HG02981 (cell line): ENCODE measurements around the gene SLC8A1.

ENCODE experiments used
- ATAC-seq: cut with Tn5 transposase; IDR thresholded peaks from one replicate; pipeline ENCODE4 v1.9.1; 2021; ENCODE audit warnings: mild to moderate bottlenecking, moderate library complexity; ENCODE audit not compliant: unreplicated experiment

SLC8A1 gene

GRCh38 chr2:40254611-40255010 lies 197.3 kb downstream of the SLC8A1 start:
- ATAC-seq: no peak

DNA sequence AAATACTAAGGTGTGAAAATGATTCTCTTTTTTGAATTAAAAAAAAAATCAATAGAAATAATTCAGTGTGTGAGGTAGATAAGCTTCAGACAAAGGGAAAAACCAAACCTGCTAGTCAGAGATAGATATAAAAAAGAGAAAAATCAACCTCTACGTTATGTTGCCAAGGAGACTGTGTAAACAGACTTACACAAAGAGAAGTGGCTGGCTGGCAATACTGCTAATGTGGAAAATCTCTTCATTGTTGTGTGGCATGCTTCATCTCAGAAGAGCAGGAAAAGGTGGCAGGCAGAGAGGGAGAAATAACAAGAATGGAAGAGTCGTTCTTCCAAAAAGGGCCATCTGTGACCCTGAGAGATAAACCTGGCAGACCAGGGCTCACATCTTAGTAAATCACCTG lies 200.8 kb downstream of the SLC8A1 start:
- no peak for ATAC-seq

DNA sequence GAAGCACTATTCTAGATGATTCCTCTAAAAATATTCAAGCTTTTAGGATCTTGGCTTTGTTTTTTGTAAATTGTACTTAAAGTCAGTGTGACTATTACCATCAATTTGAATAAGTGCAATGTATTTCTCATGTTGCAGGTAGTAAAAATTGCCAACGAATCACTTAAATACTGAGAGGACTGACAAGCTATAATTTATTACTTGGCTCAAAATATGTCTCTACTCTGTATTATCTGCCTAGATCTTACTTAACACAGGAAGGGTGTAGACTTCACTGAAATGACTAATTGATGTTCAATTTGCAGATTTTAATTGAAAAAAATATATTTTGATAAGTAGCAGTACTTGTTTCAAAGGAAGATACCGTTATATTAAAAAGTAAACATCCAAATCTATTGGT lies 202.3 kb downstream of the SLC8A1 start:
- no peak for ATAC-seq

GRCh38 chr2:40248294-40248693 lies 203.6 kb downstream of the SLC8A1 start:
- no peak for ATAC-seq

GRCh38 chr2:40244675-40245074 lies 207.2 kb downstream of the SLC8A1 start:
- ATAC-seq: peak; percentile 63

GRCh38 chr2:40244251-40244650 lies 207.6 kb downstream of the SLC8A1 start:
- no peak for ATAC-seq

GRCh38 chr2:40243581-40244187 lies 208.2 kb downstream of the SLC8A1 start:
- ATAC-seq: no peak

DNA sequence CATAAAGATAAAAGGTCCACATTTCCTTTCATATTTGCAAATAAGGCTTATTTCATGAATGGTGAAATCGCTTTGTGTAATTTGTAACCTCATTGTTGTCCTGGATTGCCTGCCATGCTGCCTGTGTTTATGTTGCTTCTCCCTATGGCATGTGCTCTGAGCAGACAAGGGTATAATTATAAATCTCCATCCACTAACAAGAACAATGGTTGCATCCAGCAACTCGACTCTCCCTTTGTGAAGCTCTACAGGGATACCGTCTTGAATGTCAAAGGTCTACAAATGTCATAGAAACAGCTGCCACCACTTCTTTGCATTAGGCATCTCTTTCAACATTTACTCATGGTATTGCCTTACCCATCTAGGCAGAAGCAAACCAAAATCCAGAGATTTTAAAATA lies 209.6 kb downstream of the SLC8A1 start:
- no peak for ATAC-seq

DNA sequence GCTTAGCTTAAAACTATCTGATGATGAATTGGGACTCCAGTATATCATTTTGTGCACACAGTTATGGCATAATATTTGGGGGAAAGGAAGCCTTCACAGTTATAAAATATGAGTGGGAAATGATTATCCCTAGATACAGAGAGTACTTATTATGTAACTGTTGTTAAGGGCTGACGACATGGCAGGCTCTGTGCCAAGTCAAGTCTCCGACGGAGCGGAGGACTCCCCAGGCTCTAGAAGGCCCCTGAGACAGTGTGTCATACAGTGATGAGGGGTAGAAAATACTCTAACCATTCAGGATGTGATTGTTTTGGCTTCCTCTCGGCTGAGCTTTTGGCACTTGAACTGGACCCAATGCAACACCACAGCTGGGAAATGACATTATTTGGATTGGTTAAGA lies 211.8 kb downstream of the SLC8A1 start:
- no peak for ATAC-seq

- ATAC-seq: no peak
Observed at GRCh38 chr2:40230707-40231432, 221.0 kb downstream of the SLC8A1 start.

DNA sequence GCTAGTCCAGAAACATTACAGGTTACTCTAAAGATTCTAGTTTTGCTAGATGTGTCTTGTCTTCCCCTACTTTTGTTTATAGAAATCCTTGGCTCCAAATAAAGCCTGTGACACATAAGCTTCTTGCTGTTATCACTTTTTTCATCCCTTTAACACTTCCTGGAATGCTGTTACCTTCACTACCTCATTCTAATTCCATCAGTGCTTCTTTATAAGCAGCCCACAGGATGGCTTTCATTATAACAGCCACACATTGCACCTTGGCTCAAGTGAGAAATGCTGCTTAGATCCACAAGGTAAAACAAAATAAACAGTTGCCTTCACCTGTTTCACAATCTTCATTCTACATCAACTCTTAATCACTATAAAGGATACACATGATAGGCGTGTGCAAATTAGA lies 221.7 kb downstream of the SLC8A1 start:
- no peak for ATAC-seq

DNA sequence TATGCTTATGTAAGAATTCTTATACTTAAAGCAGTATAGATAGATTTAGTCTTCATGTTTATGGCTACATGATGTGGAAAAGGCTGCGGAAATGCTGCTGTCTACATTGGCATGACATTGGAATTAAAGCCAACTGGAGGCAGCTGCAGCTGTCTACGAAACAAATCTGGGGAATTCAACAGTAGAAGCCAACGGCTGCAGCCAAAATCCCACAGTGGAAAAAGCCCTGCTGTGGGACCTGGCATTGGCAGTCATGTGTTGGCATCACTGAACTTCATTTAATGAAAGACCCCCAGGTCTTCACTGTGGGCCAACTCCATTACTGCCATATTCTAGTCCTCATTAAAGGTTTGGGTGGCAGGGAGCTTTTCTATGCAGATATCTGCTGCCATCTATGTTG lies 223.6 kb downstream of the SLC8A1 start:
- ATAC-seq: no peak

- ATAC-seq: no peak
Observed at GRCh38 chr2:40227210-40227609, 224.7 kb downstream of the SLC8A1 start.

DNA sequence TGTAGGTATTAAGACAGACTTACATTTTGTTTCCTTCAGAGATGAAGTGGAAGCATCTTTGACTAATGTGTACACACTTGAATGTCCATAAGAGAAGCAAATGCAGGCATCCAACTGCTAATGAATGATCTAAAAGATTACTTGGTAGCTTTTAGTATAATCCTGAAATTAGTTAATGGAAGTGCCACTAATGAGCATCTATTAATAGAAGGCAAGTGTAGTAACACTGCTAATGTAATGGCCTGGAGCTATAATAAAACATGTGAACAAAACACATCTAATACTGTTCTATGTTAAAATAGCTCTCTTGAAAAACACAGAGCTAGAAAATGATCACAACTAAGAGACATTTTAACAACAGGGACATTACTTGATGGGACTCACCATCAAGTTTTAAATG lies 225.3 kb downstream of the SLC8A1 start:
- ATAC-seq: no peak

GRCh38 chr2:40225670-40226210 lies 226.2 kb downstream of the SLC8A1 start:
- ATAC-seq: no peak

GRCh38 chr2:40224318-40224717 lies 227.6 kb downstream of the SLC8A1 start:
- ATAC-seq: no peak

GRCh38 chr2:40220177-40220925 lies 231.5 kb downstream of the SLC8A1 start:
- ATAC-seq: no peak

DNA sequence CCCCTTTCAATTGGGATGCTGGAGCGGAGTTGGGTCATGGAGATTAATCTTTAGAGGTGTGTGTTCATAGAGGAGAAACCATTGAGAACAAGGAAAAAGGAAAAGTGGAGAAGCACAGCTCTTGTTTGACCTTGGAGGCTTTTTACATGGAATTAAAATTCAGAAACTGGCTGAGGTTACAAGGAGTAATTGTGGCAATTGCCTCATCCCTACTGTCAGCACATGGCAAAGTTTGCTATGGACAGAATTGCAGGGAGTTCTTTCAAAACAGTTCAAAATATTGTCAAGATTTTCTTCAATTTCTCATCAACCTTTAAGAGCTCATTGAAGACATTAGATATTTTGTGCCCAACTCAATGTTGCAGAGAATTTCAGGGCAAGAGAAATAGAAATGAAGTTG lies 232.7 kb downstream of the SLC8A1 start:
- no peak for ATAC-seq

GRCh38 chr2:40218679-40219078 lies 233.2 kb downstream of the SLC8A1 start:
- ATAC-seq: no peak

DNA sequence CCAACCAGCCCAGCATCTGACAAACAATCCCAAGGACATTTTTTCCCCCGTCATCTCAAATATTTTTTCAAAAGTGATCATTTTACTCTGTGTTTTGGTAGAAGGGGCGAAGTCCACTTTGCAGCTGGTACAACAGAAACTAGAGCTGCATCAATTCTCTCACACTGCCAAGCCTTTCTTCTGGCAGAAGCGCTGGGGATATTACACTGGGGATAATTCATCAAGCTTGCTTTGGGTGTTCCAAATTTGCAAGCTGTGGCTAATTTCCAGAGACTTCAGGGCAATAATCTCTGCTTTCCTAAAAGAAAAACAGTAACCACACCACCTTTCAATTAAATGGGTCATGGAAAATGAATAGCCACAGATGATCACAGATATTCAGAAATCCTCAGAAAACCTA lies 238.3 kb downstream of the SLC8A1 start:
- no peak for ATAC-seq

DNA sequence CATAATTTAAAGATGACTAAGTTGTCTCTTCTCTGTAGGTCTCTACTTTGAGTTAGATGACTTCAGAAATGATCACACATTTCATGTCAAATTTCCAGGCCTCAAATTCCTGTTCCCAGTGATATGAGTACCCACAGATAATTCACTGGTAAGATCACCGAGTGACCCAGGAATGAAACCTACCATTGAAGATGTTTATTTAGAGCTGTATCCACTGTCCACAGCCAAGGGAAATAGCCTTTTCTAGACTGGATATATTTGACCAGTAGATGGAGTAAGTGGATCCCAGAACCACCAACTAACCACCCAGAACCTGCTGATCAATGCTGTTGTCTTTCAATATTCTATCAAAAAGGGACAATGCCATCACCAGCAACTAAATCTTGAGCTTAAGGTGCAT lies 238.8 kb downstream of the SLC8A1 start:
- no peak for ATAC-seq

GRCh38 chr2:40210968-40211353 lies 240.9 kb downstream of the SLC8A1 start:
- no peak for ATAC-seq
